ENCODE data around the gene GULP1.

DNA sequence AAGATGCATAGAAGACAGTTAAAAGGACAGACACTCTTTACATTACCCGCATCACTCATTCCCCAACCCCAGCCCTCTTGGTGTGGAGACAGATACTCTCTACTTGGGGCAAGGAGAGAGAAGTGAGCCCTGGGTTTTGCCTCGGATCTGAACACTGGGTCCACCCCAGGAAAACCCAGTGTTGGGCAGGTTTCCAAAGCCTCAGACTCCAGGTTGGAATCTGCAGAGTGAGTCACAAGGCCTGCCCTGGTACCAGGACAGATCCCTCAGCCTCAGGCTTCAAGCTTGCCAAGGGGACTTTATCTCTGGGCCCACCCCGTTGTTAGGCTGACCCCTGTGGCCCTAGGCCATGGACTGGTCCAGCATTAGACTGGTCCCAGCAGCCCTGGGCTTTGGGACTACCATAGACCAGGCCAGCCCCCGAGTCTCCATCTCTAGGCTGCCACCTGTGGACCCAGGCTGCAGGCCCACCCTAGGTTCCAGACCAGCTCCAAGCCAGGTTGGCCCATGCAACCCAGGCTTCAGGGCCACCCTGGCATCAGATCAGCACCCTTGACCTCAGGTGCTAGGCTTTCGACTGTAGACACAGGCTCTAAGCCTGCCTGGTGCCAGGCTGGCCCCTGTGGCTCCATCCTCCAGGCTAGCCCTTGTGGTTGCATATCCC, 112.8 kb downstream of the GULP1 start:
- no peak for TF ChIP-seq POLR2A (IDR thresholded peaks at IDR 0.05; ENCODE audit: low read depth, low read length)
- TF ChIP-seq SPI1 (IDR thresholded peaks at IDR 0.05; ENCODE audit: low read depth, low read length): no peak
- no peak for TF ChIP-seq POLR2AphosphoS5 (IDR thresholded peaks at IDR 0.05; ENCODE audit: low read depth, low read length)
- TF ChIP-seq PAX5 (IDR thresholded peaks at IDR 0.05; ENCODE audit: insufficient read depth, low read length, severe bottlenecking): no peak

All from GM12891 (cell line).